Activated T-cell treated with anti-CD3 and anti-CD28 coated beads, Interleukin-2, amount 50 U/mL, for 24 hours (primary cell): ENCODE results near the gene IPCEF1.

Experiments
- DNase-seq: peaks from one replicate; pipeline ENCODE4 v3.0.0-alpha.2; 2020
- H3K27ac Mint-ChIP-seq: 2 replicates; pipeline ENCODE4 v1.8.0; 2020; ENCODE audit warnings: mild to moderate bottlenecking, mixed read lengths
- H3K27me3 Mint-ChIP-seq: 2 replicates; pipeline ENCODE4 v1.8.0; 2020; ENCODE audit warnings: mixed read lengths
- H3K36me3 Mint-ChIP-seq: 2 replicates; pipeline ENCODE4 v1.8.0; 2020; ENCODE audit warnings: low read depth, mixed read lengths
- H3K4me1 Mint-ChIP-seq: 2 replicates; pipeline ENCODE4 v1.8.0; 2020; ENCODE audit warnings: low read depth, mixed read lengths
- H3K4me3 Mint-ChIP-seq: 2 replicates; pipeline ENCODE4 v1.8.0; 2020; ENCODE audit warnings: mild to moderate bottlenecking, moderate library complexity, mixed read lengths
- H3K9me3 Mint-ChIP-seq: 2 replicates; pipeline ENCODE4 v1.8.0; 2020; ENCODE audit warnings: mixed read lengths

IPCEF1 gene

DNA sequence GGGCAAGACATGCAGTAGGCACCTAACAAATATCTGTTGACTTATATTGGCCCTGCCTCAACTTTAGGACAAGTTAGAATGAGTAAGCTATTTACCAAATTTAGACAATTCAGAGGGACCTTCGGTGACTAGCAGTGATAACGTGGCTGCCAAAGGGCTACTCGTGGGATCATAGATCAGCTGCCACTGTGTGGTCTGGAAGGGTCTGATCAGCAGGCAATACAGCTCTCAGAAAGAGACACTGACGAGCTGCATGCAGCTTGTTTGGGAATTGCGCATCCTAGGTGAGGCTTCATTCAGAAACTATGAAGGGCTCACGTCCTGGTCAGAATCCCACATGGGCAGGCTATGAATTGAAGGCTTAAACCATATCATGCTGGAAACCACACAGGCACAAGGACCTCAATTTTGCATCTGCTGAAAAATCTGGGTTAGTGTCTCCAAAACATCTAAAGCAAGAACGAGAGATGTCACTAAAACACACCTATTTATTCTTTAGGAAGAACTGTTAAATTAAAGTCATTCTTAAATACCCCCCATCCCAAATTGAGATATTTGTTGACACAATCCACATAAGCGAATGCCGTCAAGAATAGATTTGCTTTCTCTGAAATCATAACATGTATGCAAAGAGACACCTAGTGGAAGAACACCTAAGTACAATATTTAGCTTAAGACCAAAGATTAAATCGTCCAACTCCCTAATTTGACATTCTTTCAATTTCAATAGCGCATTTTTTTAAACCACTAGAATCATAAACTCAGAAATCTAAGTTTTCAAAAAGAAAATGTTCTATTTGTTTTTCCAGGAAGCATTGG, 79.6 kb downstream of the IPCEF1 start:
- Mint-ChIP-seq H3K4me3 (peak overlapping the region; percentile 65), H3K36me3 (no peaks in the 10 kb centered on the region), H3K27me3 (no peaks in the 10 kb centered on the region), H3K4me1 (peaks cover 39% of the 10 kb centered on the region), H3K9me3 (no peaks in the 10 kb centered on the region), H3K27ac (peak overlapping the region; percentile 86)
- no peak for DNase-seq

DNA sequence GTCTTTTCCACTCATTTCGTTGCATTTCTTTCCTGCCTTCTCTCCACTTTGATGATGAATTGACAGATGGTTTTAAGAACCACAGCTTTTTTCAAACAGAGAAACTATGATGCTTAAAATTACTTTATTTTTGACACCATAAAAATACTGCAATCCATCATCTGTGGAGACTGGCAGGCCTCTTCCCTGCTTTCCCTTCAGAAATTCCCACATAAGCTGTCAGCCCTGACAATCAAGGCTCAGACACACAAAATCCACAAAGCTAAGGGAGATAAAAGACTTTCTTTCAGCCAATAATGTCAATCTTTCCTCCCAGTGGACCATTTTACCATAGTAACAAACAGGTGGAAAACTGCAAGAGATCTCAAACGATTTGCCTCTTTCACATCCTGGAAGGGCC, 82.4 kb downstream of the IPCEF1 start:
- Mint-ChIP-seq H3K4me1 (peaks cover 39% of the 10 kb centered on the region), H3K9me3 (no peaks in the 10 kb centered on the region), H3K4me3 (no peak overlapping the region), H3K36me3 (no peaks in the 10 kb centered on the region), H3K27ac (no peak overlapping the region), H3K27me3 (no peaks in the 10 kb centered on the region)
- DNase-seq: no peak

DNA sequence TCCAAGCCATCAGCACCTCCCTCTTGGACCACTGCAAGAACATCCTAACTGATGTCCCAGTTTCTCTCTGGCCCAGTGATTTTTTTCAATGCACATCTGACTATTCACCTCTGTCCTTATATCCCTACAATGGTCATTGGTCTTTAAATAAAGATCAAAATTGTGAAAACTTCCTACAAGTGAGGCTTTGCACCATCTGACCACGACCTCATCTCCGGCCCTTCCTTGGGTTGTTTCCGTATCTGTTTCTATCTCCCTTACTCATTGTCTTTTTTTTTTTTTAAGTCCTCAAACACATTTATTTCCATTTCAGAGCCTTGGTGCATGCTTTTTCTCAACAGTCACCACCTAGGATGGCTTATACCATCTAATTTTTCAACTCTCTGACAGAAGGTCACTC, 88.1 kb downstream of the IPCEF1 start:
- no peak overlapping the region for H3K27ac Mint-ChIP-seq
- peaks cover 25% of the 10 kb centered on the region for H3K4me1 Mint-ChIP-seq
- H3K36me3 Mint-ChIP-seq: no peaks in the 10 kb centered on the region

DNA sequence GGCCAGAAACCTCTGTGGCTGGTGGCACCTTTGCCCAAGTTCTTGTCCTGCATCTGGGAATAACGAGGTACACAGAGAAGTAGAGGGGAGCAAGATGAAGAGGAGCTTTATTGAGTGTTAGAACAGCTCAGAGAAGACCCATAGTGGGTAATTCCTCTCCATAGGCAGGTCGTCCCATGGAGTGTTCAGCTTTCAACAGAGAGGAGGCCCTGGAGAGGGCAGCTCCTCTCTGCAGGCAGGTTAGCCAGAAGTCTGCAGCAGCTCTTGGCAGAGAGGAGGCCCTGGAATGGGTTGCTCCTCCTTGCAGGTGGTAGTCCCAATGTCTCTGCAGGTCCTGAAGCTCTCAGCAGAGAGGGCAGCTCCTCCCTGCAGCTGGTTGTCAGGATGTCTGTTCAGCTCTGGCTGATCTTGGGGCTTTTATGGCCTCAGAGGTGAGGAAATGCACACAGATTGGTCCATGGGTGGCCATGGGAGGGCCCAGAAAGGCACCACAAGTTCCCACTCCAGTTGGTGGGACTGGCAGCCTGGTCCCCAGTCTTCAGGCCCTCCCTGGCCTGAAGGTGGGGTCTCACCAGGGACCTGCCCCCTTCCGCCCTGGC, 89.0 kb downstream of the IPCEF1 start:
- H3K9me3 Mint-ChIP-seq: no peaks in the 10 kb centered on the region
- no peak overlapping the region for H3K27ac Mint-ChIP-seq

More for the DNA sequence above, 88.1 kb downstream of the IPCEF1 start:
- Mint-ChIP-seq H3K4me3 (no peak overlapping the region), H3K9me3 (no peaks in the 10 kb centered on the region), H3K27me3 (no peaks in the 10 kb centered on the region)
- no peak for DNase-seq

DNA sequence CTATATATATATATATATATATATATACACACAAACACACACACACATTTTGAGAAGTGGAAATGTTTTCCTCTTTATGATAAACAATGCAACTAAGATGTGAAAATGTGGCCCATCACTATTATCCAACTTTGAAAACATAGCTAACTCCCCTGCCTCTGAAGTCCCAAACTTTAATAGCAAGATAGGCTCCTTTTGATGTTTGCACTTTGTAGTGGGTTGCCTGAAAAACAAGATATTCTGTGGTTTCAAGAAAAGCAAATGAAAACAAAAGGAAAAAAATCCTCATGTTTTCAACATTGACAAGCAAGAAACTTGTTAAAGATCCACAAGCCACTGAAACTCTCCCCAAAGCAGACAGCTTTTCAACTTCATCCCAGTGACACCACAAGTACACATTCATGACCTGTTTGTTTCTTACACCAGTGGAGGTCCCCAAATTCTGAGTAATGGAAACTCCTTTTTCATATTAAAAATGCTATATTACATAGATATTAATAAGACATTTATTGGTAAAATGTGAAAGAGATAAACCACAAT, 90.0 kb downstream of the IPCEF1 start:
- H3K27me3 Mint-ChIP-seq: no peaks in the 10 kb centered on the region
- no peak overlapping the region for H3K4me3 Mint-ChIP-seq
- peaks cover 31% of the 10 kb centered on the region for H3K4me1 Mint-ChIP-seq
- no peaks in the 10 kb centered on the region for H3K36me3 Mint-ChIP-seq
- no peaks in the 10 kb centered on the region for H3K9me3 Mint-ChIP-seq
- no peak overlapping the region for H3K27ac Mint-ChIP-seq
- no peak for DNase-seq

More for the DNA sequence above, 89.0 kb downstream of the IPCEF1 start:
- H3K4me1 Mint-ChIP-seq: peaks cover 25% of the 10 kb centered on the region
- no peak for DNase-seq
- no peak overlapping the region for H3K4me3 Mint-ChIP-seq
- no peaks in the 10 kb centered on the region for H3K36me3 Mint-ChIP-seq
- no peaks in the 10 kb centered on the region for H3K27me3 Mint-ChIP-seq

DNA sequence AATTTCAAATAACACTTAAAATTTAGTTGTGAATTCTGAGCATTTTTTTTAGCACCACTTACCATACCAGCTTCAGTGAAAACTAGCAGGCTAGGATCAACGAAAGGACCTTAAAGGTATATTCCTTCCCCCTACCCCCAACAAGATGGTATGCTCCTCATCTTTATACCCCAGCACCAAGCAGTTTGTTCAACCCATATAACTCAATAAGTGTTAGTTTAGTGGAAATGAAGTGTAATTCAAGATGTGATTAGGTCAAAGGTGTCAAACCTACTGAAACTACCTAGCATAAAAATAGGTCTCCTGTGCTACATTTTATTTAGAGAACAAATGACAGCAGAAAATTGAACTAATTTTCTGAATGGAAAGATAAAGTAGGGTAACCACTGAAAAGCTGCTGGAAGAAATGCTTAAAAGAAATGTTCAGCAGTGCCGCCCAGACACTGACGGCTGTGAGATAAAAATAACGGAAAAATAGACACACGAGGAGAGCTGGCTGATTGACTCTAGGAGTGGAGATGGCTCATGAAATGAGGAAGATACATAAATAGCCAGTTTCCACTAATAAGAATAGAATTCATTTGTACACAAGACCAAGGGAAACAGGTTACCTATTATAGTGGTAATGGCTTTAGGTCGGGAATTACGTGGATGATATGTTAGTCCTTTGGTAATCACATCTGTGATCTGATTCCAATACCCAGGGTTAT, 94.8 kb downstream of the IPCEF1 start:
- Mint-ChIP-seq H3K27ac (no peak overlapping the region), H3K9me3 (no peaks in the 10 kb centered on the region), H3K36me3 (peaks cover 2% of the 10 kb centered on the region), H3K4me1 (peaks cover 32% of the 10 kb centered on the region), H3K27me3 (no peaks in the 10 kb centered on the region), H3K4me3 (no peak overlapping the region)
- no peak for DNase-seq

DNA sequence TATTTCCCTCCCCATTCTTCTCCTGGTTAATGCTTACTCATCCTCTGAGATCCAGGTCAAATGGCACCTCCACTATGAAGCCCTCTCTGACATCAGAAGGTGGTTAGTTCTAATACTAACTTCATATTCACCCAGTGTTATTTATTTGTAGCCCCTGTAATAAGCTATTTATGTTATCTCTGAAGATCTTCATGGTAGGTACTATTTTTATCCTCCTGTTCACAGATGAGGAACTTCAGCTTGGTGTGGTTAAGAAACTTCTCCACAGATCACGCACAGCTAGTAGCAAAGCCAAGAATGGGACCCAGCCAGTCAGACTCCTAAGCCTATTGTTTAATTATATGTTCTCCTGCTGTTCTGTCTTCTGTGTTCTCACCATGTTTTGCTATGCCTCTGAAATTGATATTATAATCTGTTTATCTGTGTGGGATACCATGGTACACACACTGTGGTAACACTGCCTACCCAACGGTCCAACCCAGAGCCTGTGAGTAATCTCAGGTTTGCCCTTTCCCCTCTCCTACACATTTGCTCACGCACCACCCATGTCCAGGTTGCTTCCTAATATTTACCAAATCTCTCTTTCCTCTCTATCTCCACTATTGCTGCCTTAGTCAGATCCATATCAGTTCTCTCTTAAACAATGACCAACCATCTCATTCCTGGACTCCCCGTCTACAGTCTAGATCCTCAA, 98.4 kb downstream of the IPCEF1 start:
- Mint-ChIP-seq H3K9me3 (peaks cover 22% of the 10 kb centered on the region), H3K36me3 (peaks cover 19% of the 10 kb centered on the region), H3K27me3 (no peaks in the 10 kb centered on the region), H3K27ac (no peak overlapping the region), H3K4me3 (no peak overlapping the region), H3K4me1 (peaks cover 34% of the 10 kb centered on the region)
- no peak for DNase-seq

DNA sequence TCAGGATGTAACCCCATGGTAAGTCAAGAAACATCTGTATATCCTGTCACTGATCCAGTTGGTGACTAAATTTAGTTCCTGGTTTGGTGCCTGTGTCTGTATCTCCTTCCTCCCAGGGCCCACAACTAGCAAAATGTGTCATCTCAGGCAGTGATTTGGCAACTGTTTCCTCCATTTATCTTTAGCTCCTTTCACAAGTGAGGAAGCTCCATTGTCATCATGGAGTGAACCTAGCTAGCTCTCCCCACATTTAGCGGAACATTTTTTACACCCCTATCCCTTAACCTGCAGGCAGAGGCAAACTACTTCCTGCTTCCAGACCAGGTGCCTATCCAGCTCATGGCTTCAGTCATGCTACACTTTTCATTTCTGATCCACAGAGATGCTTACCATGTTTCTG, 99.5 kb downstream of the IPCEF1 start:
- H3K4me3 Mint-ChIP-seq: no peak overlapping the region
- DNase-seq: no peak
- peaks cover 41% of the 10 kb centered on the region for H3K4me1 Mint-ChIP-seq
- H3K9me3 Mint-ChIP-seq: peaks cover 22% of the 10 kb centered on the region
- H3K27ac Mint-ChIP-seq: no peak overlapping the region
- H3K27me3 Mint-ChIP-seq: no peaks in the 10 kb centered on the region
- H3K36me3 Mint-ChIP-seq: peaks cover 19% of the 10 kb centered on the region

DNA sequence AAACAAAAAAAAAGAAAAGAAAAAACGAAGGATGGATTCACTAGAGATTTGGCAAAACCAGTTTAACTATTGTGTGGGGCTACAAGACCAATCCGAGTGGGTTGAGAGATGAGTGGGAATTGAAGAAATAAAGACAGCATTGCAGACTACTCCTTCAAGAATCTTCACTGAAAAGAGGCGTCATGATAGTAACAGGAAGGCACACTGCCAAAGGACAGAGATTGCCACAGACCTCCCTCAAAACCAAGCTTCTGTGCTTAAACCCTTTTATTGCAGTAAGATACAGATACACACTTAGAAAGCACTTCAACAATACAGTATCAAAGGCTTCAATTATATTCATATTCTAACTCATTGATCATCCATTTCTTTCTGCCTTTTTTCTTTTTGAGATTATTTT, 103.9 kb downstream of the IPCEF1 start:
- Mint-ChIP-seq H3K36me3 (peaks cover 19% of the 10 kb centered on the region), H3K27me3 (no peaks in the 10 kb centered on the region), H3K27ac (peak overlapping the region; percentile 8), H3K4me3 (no peak overlapping the region), H3K9me3 (peaks cover 22% of the 10 kb centered on the region), H3K4me1 (peaks cover 64% of the 10 kb centered on the region)
- DNase-seq: no peak

DNA sequence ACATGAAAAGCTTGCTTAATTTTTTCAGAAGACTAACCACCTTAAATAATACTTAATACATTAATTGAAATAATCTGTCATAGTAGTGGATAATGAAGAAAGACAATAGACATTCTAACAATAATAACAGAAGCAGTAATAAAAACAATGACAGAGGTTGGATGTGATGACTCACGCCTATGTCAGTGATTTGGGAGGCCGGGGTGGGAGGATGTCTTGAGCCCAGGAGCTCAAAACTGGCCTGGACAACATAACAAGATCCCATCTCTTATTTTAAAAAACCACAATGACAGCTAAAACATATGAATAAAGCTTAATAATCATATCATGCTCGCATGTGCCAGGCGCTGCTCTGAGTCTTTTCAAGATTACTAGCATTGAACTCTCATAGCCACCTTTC, 105.5 kb downstream of the IPCEF1 start:
- H3K9me3 Mint-ChIP-seq: peaks cover 18% of the 10 kb centered on the region
- H3K4me1 Mint-ChIP-seq: peaks cover 67% of the 10 kb centered on the region
- peaks cover 20% of the 10 kb centered on the region for H3K36me3 Mint-ChIP-seq
- H3K27me3 Mint-ChIP-seq: no peaks in the 10 kb centered on the region
- DNase-seq: no peak
- H3K27ac Mint-ChIP-seq: no peak overlapping the region
- H3K4me3 Mint-ChIP-seq: no peak overlapping the region

DNA sequence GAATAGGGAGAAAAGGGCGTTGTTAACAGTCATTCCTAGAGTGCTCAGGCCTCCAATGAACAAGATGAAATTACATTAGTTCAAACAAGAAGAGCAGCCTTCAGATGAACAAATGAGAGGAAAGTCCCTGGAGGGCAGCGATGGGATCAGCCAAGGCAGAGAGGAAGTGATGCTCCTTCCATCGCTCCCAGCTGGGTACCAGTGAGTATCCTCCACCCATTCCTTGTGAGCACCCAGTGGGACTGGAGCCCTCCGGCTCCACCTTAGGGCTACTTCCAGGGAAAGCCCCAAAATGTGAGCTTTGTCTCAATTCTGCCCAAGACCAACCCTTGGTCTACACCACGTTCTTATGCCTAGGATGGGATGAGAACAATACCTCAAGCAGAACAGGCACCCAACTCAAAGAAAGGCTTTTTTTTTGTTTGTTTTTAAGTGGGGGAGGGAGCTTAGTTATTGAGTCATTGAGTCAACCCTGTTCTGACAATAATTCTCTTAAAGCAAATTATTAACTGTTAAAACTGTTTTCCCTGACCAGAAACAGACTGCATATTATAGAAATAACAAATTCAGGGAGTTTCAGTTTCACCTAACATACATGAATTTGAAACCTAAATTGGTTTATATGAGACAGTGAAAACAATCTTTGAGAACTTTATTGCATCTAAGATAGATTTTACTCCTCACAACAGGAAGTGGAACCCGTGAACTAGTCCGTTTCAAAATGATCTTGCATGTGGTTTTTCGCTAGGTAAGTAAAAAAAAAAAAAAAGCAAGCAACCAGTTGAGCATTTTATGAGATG, 106.9 kb downstream of the IPCEF1 start:
- DNase-seq: no peak
- Mint-ChIP-seq H3K4me1 (peaks cover 79% of the 10 kb centered on the region), H3K36me3 (peaks cover 16% of the 10 kb centered on the region), H3K27me3 (no peaks in the 10 kb centered on the region), H3K27ac (peak overlapping the region; percentile 93), H3K9me3 (peaks cover 6% of the 10 kb centered on the region), H3K4me3 (peak overlapping the region; percentile 68)

DNA sequence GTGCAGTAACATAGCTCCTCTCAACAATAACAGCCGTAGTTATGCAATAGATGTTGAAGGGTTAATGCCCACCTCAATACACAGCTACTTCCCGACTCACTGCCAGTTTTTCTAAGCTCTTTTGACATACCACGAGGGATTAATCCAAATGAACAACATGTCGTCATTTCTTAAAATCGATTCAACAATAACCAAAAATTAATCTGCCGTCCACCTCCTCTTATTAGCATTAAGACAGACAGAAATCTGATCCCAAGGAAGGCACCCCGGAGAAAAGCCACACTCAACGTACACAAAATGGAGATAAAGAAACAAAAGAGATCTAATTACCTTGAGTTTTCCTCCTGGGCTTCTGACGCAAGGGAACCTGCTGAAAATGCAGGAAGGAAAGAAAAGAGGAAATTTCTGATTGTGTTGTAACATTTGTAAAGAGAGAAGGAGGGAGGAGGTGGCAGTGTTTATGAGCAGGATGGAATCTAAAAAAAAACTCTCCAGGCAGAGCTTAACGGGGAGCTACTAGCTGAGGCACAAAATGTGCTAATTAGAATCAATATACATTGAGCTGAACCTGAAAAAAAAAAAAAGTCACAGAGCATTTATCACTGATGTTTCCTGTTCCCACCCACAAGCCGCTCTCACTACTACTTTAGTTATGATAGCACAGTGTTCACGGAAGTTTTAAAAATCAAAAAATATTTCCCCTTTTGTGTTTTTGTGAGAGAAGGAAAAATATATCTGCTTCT, 109.3 kb downstream of the IPCEF1 start:
- H3K9me3 Mint-ChIP-seq: peaks cover 2% of the 10 kb centered on the region
- peaks cover 91% of the 10 kb centered on the region for H3K4me1 Mint-ChIP-seq
- DNase-seq: no peak
- H3K27ac Mint-ChIP-seq: peak overlapping the region; percentile 96
- H3K36me3 Mint-ChIP-seq: peaks cover 22% of the 10 kb centered on the region
- peak overlapping the region; percentile 88 for H3K4me3 Mint-ChIP-seq
- no peaks in the 10 kb centered on the region for H3K27me3 Mint-ChIP-seq

DNA sequence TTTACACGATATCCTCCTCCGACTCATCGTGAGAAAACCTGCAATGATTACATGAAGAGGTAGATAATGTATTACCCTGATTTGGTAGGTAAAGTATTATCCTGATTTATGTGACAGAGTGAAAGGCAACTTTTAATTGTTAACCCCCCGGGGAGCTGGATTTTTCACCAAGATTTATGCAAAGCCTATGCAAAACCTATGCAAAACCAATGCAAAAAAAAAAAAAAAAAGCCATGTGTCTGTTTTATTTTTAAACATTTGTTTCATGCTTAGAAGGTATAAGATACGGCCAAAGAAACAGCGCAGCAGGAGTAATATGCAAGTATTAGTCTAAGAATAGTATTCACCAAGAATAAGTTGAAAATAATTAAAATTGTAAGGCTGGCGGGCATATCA, 109.9 kb downstream of the IPCEF1 start:
- peaks cover 22% of the 10 kb centered on the region for H3K36me3 Mint-ChIP-seq
- H3K27me3 Mint-ChIP-seq: no peaks in the 10 kb centered on the region
- H3K4me1 Mint-ChIP-seq: peaks cover 90% of the 10 kb centered on the region
- DNase-seq: no peak
- H3K9me3 Mint-ChIP-seq: peaks cover 2% of the 10 kb centered on the region
- H3K27ac Mint-ChIP-seq: peak overlapping the region; percentile 96
- peak overlapping the region; percentile 88 for H3K4me3 Mint-ChIP-seq
